Lower leg skin (tissue), 4 donors: Measurements from ENCODE around the gene RHBDF1. TPM values are rescaled to one million over a fixed set of nuclear protein-coding genes. Genes with fewer than 3 reads are reported as not detected.
A peak's percentile ranks its signal among the peaks of the same experiment; 100 is the strongest.

Experiments
- DNase-seq, 2 donors: peaks; one replicate each; pipeline ENCODE4 v3.0.0-alpha.2; 2019; ENCODE audit warnings: low spot score in 2 of 2
- H3K4me3 ChIP-seq: fragments of 200-600 bp; sonication (generic); 2 replicates; pipeline ENCODE4 v1.5.1; 2017; ENCODE audit warnings: mild to moderate bottlenecking, low read depth; ENCODE audit not compliant: poor library complexity, severe bottlenecking
- CTCF ChIP-seq, 3 donors: fragments of 450-650 bp; IDR thresholded peaks; one replicate each; pipeline ENCODE4 v1.5.1; 2016; ENCODE audit warnings: antibody characterized with exemption in 3 of 3, mild to moderate bottlenecking in 3 of 3, moderate library complexity in 2 of 3
- POLR2A ChIP-seq, 2 donors: fragments of 450-650 bp; IDR thresholded peaks; one replicate each; pipeline ENCODE4 v1.6.1; 2016 to 2017; ENCODE audit warnings: antibody characterized with exemption in 2 of 2, mild to moderate bottlenecking in 1 of 2, moderate library complexity in 1 of 2
- WGBS, 2 donors: methylation state at CpG; one replicate each; pipeline ENCODE4 v1.1.5; 2018; 5-methylcytosine and 5-hydroxymethylcytosine counted together
- intact Hi-C: fragments of 100-400 bp; cut with DNase I; formaldehyde crosslinking; loops from one replicate; pipeline ENCODE4 v1.15.0; 2023; ENCODE audit warnings: low total_unique reads
- total RNA-seq, 4 donors: library from RNA; depleted of rRNA; stranded (reverse); fragments of >200 nt; gene quantifications; one replicate each; pipeline ENCODE4 v1.1.0, GENCODE V29; 2016

RHBDF1 gene
- total RNA-seq, 4 donors from 2014 or later = 38.6 to 45.9 (median 43.6) TPM

DNA sequence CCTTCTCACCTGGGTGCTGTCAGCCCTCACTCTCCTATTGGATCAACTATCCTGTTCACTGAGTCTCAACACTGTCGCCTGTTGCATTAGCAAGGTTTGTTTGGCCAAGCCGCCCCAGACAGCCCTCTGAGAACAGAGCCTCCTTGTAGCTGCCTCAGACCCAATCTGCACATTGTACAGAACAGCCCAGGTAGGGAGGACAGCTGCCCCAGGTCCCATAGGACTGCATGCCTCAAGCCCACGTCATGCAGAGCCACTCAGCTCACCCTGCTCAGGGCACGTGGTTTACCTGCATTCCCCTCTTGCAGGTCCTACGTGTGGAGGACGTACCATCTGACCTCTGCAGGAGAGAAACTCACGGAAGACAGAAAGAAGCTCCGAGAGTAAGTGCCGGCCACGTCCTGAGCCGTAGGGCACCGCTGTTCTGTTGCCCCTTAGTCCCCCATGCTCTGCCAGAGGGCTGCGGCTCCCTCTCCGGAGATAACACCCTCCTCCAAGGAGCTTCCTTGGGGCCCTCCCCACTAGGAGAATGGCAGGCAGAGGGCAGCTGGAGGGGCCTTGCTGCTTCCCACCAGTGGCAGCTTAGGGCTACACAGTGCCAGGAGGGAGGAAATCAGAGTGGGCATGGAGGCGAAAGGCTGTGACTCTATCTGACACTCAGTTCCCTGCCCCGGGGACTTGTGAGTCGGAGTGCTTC, 16.1 kb downstream of the RHBDF1 start:
- WGBS, 2 donors = 84 to 91% methylated on average over 17 of the region's 17 CpGs
- DNase-seq = no peak
- H3K4me3 ChIP-seq = no peak overlapping the region
- intact Hi-C loops = no loop called here
- TF ChIP-seq POLR2A (IDR thresholded peaks at IDR 0.05) (no peak), CTCF (IDR thresholded peaks at IDR 0.05) (no peak)

DNA sequence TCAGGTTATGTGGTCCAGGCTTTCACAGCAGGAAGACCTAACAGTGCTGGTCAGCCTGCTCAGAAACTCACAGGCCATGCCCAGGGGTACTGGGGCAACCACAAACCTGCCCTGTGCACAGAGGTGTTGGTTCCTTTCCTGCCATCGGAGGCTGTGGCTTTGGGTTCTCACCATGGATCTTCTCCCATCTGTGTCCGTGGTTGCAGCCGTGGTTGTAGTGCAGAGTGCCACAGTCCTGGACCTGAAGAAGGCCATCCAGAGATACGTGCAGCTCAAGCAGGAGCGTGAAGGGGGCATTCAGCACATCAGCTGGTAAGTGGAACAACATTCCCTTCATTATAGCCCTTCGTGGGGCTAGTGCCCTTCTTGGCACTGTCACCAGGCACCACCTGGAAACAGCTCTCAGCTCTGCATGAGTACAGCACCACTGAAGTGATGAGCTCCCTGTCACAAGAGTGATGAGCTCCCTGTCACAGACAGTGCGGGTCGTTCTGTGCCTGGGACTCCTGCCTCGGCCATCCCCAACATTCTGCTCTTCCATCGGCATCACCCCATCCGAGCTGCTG, 16.8 kb downstream of the RHBDF1 start:
- TF ChIP-seq POLR2A (IDR thresholded peaks at IDR 0.05) (no peak), CTCF (IDR thresholded peaks at IDR 0.05) (no peak)
- intact Hi-C loops = no loop called here
- DNase-seq = no peak

DNA sequence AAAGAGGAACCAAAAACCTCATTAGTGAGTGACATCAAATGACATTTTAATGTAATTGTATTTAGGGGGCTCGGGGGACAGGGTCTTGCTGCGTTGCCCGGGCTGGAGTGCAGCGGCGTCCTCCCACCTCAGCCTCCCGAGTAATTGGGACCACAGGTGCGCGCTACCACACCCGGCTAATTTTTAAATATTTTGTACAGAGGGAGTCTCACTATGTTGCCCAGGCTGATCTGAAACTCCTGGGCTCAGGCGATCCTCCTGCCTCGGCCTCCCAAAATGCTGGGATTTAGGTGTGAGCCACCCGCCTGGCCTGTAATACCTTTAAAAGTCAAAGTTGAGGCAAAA, 18.2 kb downstream of the RHBDF1 start:
- intact Hi-C loops = no loop called here
- 42 to 51% methylated on average over 12 of the region's 12 CpGs for WGBS, 2 donors
- H3K4me3 ChIP-seq = peak overlapping the region; percentile 63
- no peak for TF ChIP-seq POLR2A (IDR thresholded peaks at IDR 0.05)
- TF ChIP-seq CTCF (IDR thresholded peaks at IDR 0.05) = no peak
- DNase-seq = no peak

More for the DNA sequence above, 16.8 kb downstream of the RHBDF1 start:
- 74 to 84% methylated on average over 11 of the region's 11 CpGs for WGBS, 2 donors
- H3K4me3 ChIP-seq = no peak overlapping the region

GRCh38 chr16:53346-54236, 18.8 kb downstream of the RHBDF1 start, which contains the start of the genes POLR3K and SNRNP25:
TSS of gene POLR3K (minus strand) at chr16:53608. CDS start at chr16:53586, 22 bp downstream.
TSS of gene SNRNP25 (plus strand) at chr16:53828. CDS start at chr16:54017, 189 bp downstream.
- peak; percentile 99 to 100 for DNase-seq
- 0 to 1% methylated on average over 22 to 79 of the region's 91 CpGs for WGBS, 2 donors
- no peak for TF ChIP-seq CTCF (IDR thresholded peaks at IDR 0.05)
- TF ChIP-seq POLR2A (IDR thresholded peaks at IDR 0.05) = no peak
- H3K4me3 ChIP-seq = peak within 1 kb of the TSS; percentile 63
- intact Hi-C loops = no loop called here

- intact Hi-C loops = no loop called here
- WGBS, 2 donors = 92 to 93% methylated on average over 15 of the region's 15 CpGs
- TF ChIP-seq POLR2A (IDR thresholded peaks at IDR 0.05) (no peak), CTCF (IDR thresholded peaks at IDR 0.05) (no peak)
- DNase-seq = no peak
- H3K4me3 ChIP-seq = no peak overlapping the region
Observed at GRCh38 chr16:50769-51591, 21.5 kb downstream of the RHBDF1 start.
